Transverse colon (tissue), 4 donors: ENCODE data around the gene TMEM107.
A peak's percentile ranks its signal among the peaks of the same experiment; 100 is the strongest.

Source experiments
- CTCF ChIP-seq, 5 experiments: fragments of 200-600 bp in 3 of 5; fragments of 450-650 bp in 2 of 5; sonication (generic) in 3 of 5; IDR thresholded peaks; 1 replicate in 2 of 5; 2 replicates in 3 of 5; pipeline ENCODE4 v1.5.1; 2016 to 2017; ENCODE audit warnings: antibody characterized with exemption in 5 of 5, inconsistent platforms in 3 of 5, mild to moderate bottlenecking in 2 of 5, moderate library complexity in 1 of 5
- POLR2A ChIP-seq: fragments of 450-650 bp; IDR thresholded peaks from one replicate; pipeline ENCODE4 v1.6.1; 2016; ENCODE audit warnings: antibody characterized with exemption, mild to moderate bottlenecking, moderate library complexity
- POLR2AphosphoS5 ChIP-seq, 3 donors: sonication (generic); formaldehyde crosslinking; IDR thresholded peaks; one replicate each; pipeline ENCODE4 v1.6.1; 2016; ENCODE audit warnings: antibody characterized with exemption in 3 of 3

- peak; percentile 44 to 66 (median 64) for TF ChIP-seq POLR2AphosphoS5 (IDR thresholded peaks at IDR 0.05)
- no peak for TF ChIP-seq CTCF (IDR thresholded peaks at IDR 0.05)
- peak; percentile 52 for TF ChIP-seq POLR2A
These were observed at the start of gene TMEM107 for GRCh38 chr17:8176197-8176940.
